SKM-1 treated with dmso at 0.1 percent for 144 hours (cell line): ENCODE data around the gene MCC.
A peak's percentile ranks its signal among the peaks of the same experiment; 100 is the strongest.

Experiments
- DNase-seq: peaks from one replicate; lab custom pipeline; 2025; ENCODE audit not compliant: unreplicated experiment; lab: John Stamatoyannopoulos, UW

Gene MCC

GRCh38 chr5:113062869-113063508 lies 425.3 kb downstream of the MCC start:
- DNase-seq: no peak

DNA sequence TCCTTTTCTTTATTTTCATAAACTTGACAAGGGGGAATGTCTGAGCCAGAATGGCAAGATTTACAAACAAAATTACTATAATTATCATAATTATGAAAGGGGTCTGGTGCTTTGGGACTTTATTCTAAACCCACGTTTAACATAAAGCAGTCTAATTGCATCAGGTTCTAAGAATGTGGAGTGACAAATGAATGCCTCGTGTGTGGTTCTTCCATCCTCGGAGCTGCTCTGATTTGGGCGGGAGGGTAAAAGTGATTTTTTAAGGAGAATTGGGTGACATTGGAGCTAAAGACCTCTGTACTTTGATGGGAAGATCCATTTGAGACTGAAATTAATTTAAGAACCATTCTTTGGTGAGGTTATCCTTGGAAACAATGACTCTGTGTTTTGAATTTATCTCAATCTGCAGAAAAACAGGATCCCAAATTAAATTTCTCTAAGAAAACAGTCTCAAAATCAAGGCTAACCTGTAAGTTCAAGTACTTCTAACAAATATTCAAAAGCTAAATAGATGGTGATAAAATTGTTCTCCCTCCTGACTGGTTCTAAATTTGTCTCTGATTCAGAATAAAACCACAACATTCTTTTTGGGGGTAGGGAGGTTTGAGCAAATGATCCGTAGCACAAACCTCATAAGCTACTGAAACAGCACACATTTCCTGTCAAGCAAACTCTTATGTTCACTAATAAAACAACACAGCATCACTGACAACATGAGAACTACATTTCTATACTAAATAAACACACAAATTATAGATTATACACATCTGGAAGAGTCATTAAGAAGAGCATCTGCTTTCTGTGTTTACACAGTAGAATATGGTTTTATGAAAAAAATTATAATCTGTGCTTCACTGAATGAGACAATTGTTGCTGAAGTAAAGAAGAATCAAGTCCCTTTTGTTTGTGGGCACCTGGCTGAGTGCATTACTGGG lies 426.1 kb downstream of the MCC start:
- DNase-seq: no peak

DNA sequence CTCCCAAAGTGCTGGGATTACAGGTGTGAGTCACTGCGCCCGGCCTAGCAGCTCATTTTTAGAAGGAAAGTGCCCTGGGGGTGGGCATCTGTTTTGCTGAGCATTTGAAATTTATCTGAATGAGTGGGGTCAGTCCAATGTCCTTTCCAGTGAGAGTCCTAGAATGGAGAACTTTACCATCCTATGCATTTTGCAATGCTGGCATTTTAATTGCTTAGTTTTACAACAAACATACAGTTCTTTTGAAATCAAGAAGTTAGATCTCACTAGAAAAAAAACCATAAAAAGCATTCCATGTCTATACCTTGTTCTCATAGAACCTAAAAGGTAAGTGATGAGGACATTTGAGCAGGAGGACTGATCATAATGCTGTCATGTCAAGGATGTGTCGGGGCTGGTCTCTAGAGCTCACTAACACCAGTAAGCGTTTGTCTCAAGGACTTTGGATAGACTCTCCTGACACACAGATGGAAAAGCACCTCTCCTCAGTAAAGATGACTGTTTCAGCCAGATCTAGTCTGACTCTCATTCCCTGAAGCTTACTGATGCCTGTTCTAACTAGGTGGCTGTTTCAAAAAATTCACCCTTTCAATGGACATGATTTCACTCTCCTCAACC lies 427.7 kb downstream of the MCC start:
- DNase-seq: no peak

- DNase-seq: no peak
These were observed 428.8 kb downstream of the MCC start for GRCh38 chr5:113059232-113060040.

- DNase-seq: no peak
These were observed 429.5 kb downstream of the MCC start for GRCh38 chr5:113058706-113059226.

DNA sequence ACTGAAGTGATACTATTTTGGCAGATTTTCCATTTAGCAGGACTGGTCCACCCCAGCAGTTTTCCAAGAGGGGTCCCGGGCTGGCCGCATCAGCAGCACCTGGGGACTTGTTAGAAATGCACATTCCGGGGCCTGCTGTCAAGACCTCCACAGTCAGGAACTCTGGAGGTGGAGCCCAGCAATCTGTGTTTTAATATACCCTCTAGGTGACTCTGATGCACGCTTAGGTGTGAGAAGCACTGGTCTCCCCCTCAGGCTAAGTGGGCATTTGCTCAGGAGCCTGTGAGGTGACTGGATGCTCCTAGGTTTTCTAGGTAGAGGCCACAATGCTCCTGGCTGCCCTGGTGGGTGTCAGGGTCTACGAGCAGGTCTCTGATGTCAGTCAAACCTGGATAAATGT lies 430.0 kb downstream of the MCC start:
- no peak for DNase-seq

DNA sequence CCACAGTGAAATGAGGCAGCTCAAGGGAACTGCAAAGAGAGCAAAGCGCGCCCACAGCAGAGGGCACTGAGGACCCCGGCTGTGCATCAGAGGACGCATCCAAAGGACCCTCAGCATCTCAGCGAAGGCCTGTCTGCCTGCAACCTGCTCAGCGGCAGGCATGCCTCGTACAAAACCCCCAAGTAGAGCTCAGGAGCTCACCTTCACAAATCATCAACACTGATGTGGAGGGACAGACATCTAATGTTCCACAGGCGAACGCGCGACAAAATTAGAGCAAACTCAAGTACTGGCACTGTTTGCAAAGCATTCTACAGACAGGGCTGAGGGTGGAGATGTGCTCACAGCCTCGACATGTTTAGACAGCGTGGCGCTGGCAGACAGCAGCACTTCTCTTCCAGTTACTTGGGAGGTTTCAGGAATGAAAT lies 430.7 kb downstream of the MCC start:
- DNase-seq: no peak

- peak; percentile 30 for DNase-seq
These were observed 431.3 kb downstream of the MCC start for GRCh38 chr5:113056988-113057387.

DNA sequence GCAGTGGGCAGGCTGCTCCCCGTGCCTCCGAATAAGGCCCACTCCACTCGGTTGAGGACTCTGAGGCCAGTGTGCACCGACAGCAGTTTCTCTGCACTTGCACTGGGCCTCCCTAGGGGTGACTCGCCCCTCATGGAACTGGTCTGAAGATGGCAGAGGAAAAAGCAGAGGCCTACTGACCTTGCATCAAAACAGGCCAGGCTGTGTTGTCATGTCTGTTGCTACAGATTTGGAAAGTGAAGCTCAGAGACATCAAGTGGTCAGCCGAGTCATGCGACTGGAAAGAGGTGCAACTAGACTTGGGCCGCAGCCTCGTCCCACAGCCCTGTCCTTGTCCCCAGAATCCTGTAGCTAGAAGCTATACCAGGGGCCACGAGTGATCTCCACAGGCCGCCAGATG lies 433.4 kb downstream of the MCC start:
- no peak for DNase-seq

DNA sequence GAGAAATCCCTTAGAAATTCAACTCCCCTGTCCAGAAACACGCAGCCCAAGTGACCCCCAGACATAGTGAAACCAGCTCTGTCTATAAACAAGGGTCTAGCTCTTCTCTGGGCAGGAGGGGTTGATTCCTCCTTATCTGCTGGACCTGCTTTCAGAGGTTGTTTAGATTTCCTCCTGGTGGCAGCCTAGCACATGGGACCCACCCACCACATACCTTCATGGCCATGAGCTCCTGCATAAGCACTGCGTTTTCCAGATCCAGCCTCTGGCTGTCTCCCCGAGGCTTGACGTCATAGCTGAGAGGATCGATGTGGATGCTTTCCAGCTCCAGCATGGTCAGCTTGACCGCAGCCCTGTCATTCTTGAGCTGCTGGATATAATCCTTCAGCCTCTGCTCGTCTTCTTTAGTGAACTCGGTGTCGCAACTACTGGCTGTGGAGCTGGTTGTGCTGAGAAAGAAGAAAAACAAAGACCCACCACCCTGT lies 434.7 kb downstream of the MCC start:
- no peak for DNase-seq

DNA sequence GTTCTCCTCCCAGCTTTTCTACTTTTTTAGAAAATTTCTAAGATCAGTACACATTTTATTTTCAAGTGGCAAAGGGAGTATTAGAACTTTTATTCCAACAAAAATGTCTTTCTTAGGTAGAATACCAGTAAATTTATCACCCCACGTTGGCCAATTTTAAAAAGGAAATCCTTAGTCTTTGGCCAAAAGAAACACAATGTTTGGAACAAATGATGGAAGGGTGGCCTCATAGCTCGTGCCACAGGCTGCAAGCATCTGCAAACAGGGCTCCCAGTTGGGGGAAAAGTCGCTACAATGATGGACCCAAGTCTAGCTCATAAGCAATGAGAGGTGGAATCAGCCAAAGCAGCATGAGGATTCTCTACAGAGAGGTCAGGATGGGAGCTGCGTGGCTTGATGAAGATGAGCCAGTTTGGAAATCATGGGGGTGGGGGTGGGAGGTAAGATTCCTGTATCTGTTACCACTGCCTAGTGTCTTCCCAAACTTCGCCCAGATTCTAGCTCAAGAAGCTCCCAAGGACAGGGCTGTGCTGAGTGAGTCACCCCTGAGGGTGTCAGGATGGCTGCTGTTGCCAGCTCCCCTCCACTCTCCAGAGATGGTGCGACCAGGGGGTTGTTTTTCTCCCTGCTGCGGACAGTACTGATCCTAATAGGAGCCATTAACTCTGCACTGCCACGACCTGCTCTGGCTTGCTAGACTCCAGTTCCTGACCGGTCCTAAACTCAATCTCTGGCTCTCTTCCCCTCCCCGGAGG lies 436.0 kb downstream of the MCC start:
- DNase-seq: no peak

DNA sequence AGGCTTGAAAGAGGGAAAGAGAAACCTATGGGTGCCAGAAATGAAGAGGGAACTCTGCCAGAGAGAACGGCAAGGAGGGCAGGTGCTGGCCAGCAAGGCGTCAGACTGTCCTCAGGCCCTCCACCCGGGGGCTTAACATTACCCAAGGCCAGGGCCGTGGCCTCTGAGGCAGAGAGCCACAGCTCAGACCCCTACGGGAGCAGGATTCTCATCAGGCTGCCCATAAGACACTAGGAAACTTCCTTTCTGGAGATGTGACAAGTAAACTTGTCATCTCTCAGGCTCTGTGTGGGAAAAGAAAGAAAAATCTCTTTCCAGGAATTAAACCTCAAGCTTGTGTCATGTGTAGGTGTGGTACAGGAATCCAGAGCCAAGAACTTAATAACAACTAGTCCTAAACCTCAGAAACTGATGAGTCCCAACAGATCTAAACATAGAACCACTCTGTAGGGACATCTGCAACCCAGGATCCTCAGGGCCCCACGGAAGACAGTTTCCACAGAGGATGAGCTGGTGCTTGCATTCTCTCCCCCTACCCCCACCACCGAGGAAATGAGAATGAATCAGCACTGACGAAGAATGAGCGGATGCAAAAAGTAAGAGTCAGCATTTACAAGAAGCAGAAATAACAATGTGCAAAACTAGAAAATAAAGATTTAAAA lies 437.4 kb downstream of the MCC start:
- DNase-seq: no peak

GRCh38 chr5:113048931-113049330 lies 439.3 kb downstream of the MCC start:
- no peak for DNase-seq

DNA sequence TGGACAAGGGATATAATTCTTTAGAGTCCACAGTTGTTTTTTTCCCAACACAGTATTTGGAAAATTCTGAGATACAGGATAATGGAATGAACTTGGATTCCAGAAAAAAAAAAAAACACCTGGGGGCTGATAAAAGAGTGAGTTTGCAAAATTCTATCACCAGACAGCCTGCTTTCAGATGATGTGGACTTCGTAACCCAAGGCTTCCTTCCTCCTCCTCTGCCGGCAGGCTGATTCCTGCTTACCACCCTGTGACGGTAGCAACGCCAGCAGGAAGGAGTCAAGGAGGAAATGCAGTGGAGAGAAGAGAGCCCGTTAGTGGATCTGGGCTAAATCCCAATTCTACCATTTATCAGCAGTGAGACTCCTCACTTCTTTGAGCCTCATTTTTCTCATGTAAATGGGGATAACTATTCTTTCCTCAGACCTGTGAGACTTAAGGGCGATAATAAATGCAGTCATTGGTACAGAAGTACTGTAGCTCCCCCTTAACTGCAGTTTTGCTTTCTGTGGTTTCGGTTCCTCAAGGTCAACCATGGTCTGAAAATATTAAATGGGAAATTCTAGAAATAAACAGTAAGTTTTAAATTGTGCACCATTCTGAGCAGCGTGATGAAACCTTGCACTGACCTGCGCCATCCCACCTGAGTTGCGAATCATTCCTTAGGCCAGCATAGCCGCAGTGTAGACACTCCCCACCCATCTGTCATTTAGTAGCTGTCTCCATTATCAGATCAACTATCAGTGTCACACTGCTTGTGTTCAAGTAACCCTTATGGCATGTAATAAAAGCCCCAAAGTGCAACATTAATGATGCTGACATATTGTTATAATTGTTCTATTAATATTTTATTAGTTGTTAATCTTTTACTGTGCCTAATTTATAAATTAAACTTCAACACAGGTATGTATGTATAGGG lies 440.3 kb downstream of the MCC start:
- DNase-seq: peak; percentile 35

- DNase-seq: no peak
These were observed 441.0 kb downstream of the MCC start for GRCh38 chr5:113047234-113047633.

GRCh38 chr5:113044776-113045465 lies 443.3 kb downstream of the MCC start:
- no peak for DNase-seq

- DNase-seq: no peak
These were observed 444.7 kb downstream of the MCC start for GRCh38 chr5:113043491-113043931.
